ENCODE data around the gene RPN2. TPM values are rescaled to one million over a fixed set of nuclear protein-coding genes. Genes with fewer than 3 reads are reported as not detected.

Gene RPN2
- total and polyA plus RNA-seq, 10 of the 15 experiments (the other 5 are each of a cell fraction or from before 2014, with no cell fraction given) = 148 to 365 (median 228) TPM

GRCh38 chr20:37194621-37195417 is 15.7 kb downstream of the RPN2 start:
- H3K27ac ChIP-seq (ENCODE audit: control insufficient read depth, insufficient read depth) = no peak overlapping the region
- SMC1A ChIA-PET (ENCODE audit: uncharacterized antibody, unreplicated experiment) = interaction anchor here (0.9 to 3.6 kb wide), 22 partner anchors 10 to 797 kb away, joined by 3 to 33 read pairs (median 5); partner anchors contain the start of gene BLCAP
- H3K4me2 ChIP-seq (ENCODE audit: control insufficient read depth, insufficient read depth) = no peak overlapping the region
- intact Hi-C loops (cut with micrococcal nuclease; ENCODE audit: unreplicated experiment) (loop anchor here (1.0 to 10.0 kb wide), 2 partner anchors 210 to 339 kb away; no protein-coding TSS in a partner anchor), in situ Hi-C loops (cut with MboI) (loop anchor here (5.0 kb wide), 1 partner anchor 337 kb away; no protein-coding TSS in a partner anchor)
- peaks cover 10% of the 10 kb centered on the region for H3K4me1 ChIP-seq (ENCODE audit: control insufficient read depth, insufficient read depth, low read length)
- WGBS (ENCODE audit: insufficient coverage, insufficient replicate concordance, low lambda C conversion rate, missing lambda C conversion rate) = 63% methylated on average over 14 of the region's 14 CpGs
- H3K9ac ChIP-seq (ENCODE audit: control insufficient read depth, insufficient read depth, low read length) = no peak overlapping the region
- POLR2A ChIA-PET = interaction anchor here (1.6 kb wide), 1 partner anchor 16 kb away, joined by 4 read pairs; the partner anchor contains the start of genes MROH8 and RPN2
- peaks cover 30 to 45% of the 10 kb centered on the region in 2 experiments for H3K36me3 ChIP-seq (ENCODE audit: control insufficient read depth in 2 of 2, insufficient read depth in 2 of 2, low read length in 1 of 2)
- DNase-seq (ENCODE audit: low read depth, low spot score) (no peak), ATAC-seq (peak; percentile 15; the same call in 1 of the 3 replicates), FAIRE-seq (no peak)
- no peak overlapping the region for H2AFZ ChIP-seq (ENCODE audit: control insufficient read depth, low read depth, low read length)
- BruUV-seq (replicated peaks) = no TSS peak
- H3K27me3 ChIP-seq (replicated peaks in 1 of 2; ENCODE audit: control insufficient read depth in 2 of 2, insufficient read depth in 2 of 2, low read length in 1 of 2) = no peaks in the 10 kb centered on the region
- H3K4me3 ChIP-seq = no peak overlapping the region
- CTCF ChIA-PET = interaction anchor here (0.7 to 13.5 kb wide), 31 partner anchors 11 to 346 kb away, joined by 3 to 200 read pairs (median 4); partner anchors contain the start of genes BLCAP, MANBAL, MROH8 and RPN2
- no peaks in the 10 kb centered on the region for H3K9me3 ChIP-seq (replicated peaks; ENCODE audit: control insufficient read depth, insufficient read depth, low read length)
- H3K79me2 ChIP-seq (ENCODE audit: control insufficient read depth, insufficient read depth, low read length) = peaks cover 56% of the 10 kb centered on the region
- RAD21 ChIA-PET (ENCODE audit: unreplicated experiment) = interaction anchor here (0.9 to 1.9 kb wide), 14 partner anchors 20 to 798 kb away, joined by 3 to 15 read pairs (median 4); partner anchors contain the start of gene BLCAP
- H4K20me1 ChIP-seq (ENCODE audit: control insufficient read depth, insufficient read depth) = peaks cover 11% of the 10 kb centered on the region
- no peak for TF ChIP-seq ESRRA (IDR thresholded peaks at IDR 0.05; ENCODE audit: low read length)
- no peak for TF ChIP-seq ZBTB11 (CRISPR knock-in tag; IDR thresholded peaks at IDR 0.05)
- TF ChIP-seq PAX8 (IDR thresholded peaks at IDR 0.05) = no peak
- no peak for TF ChIP-seq SIX5 (IDR thresholded peaks at IDR 0.05; ENCODE audit: low read depth, low read length, severe bottlenecking)
- no peak for TF ChIP-seq RAD51 (IDR thresholded peaks at IDR 0.05)
- no peak for TF ChIP-seq IKZF1 (conservative IDR thresholded peaks at IDR 0.05)
- TF ChIP-seq TCF7 (IDR thresholded peaks at IDR 0.05; ENCODE audit: borderline replicate concordance) = no peak
- TF ChIP-seq HDAC6 (IDR thresholded peaks at IDR 0.05; ENCODE audit: unreplicated experiment) = no peak
- TF ChIP-seq MTA3 (IDR thresholded peaks at IDR 0.05; ENCODE audit: borderline replicate concordance, low read length) = no peak
- TF ChIP-seq SRF (IDR thresholded peaks at IDR 0.05; ENCODE audit: low read depth in 2 of 2, low read length in 2 of 2) = no peak
- no peak for TF ChIP-seq MLLT1 (IDR thresholded peaks at IDR 0.05)
- TF ChIP-seq SMAD5 (IDR thresholded peaks at IDR 0.05; ENCODE audit: low read depth) = no peak
- no peak for TF ChIP-seq MEF2A (IDR thresholded peaks at IDR 0.05; ENCODE audit: insufficient read depth, low read depth, low read length)
- TF ChIP-seq ZBTB33 (IDR thresholded peaks at IDR 0.05) = no peak
